AG08395 (cell line): ENCODE data around the gene MMD.
"Not testable (repeated sequence)": the region's sequence is repeated elsewhere in the genome, so short reads cannot be mapped to it uniquely, and the experiment has no call there.

ENCODE experiments used
- DNase-seq: peaks from one replicate; pipeline ENCODE4 v3.0.0; 2012; ENCODE audit warnings: mixed read lengths, low spot score

Gene MMD

GRCh38 chr17:55443904-55444303 lies 22.3 kb upstream of the MMD start:
- no peak for DNase-seq

GRCh38 chr17:55442953-55443683 lies 21.5 kb upstream of the MMD start:
- DNase-seq = no peak

- DNase-seq = no peak
These were observed 20.8 kb upstream of the MMD start for GRCh38 chr17:55442462-55442861.

- no peak for DNase-seq
These were observed 19.9 kb upstream of the MMD start for GRCh38 chr17:55441544-55441943.

- no peak for DNase-seq
These were observed 18.8 kb upstream of the MMD start for GRCh38 chr17:55440391-55440790.

- no peak for DNase-seq
These were observed 15.5 kb upstream of the MMD start for GRCh38 chr17:55437159-55437605.

- no peak for DNase-seq
These were observed 14.9 kb upstream of the MMD start for GRCh38 chr17:55436224-55437158.

GRCh38 chr17:55435408-55435807 lies 13.8 kb upstream of the MMD start:
- no peak for DNase-seq

- DNase-seq = no peak
These were observed 13.1 kb upstream of the MMD start for GRCh38 chr17:55434721-55435120.

GRCh38 chr17:55433629-55434422 lies 12.2 kb upstream of the MMD start:
- DNase-seq = peak; percentile 89

GRCh38 chr17:55433029-55433628 lies 11.5 kb upstream of the MMD start:
- DNase-seq = no peak

- DNase-seq = no peak
These were observed 10.9 kb upstream of the MMD start for GRCh38 chr17:55432358-55433028.

GRCh38 chr17:55431914-55432313 lies 10.3 kb upstream of the MMD start:
- DNase-seq = not testable (repeated sequence)

- DNase-seq = no peak
These were observed 9.1 kb upstream of the MMD start for GRCh38 chr17:55430541-55431288.

GRCh38 chr17:55427587-55427882 lies 5.9 kb upstream of the MMD start:
- DNase-seq = no peak

- peak; percentile 33 for DNase-seq
These were observed 5.4 kb upstream of the MMD start for GRCh38 chr17:55426851-55427586.

- no peak for DNase-seq
These were observed 3.4 kb upstream of the MMD start for GRCh38 chr17:55424893-55425540.

GRCh38 chr17:55423535-55423934 lies 1.9 kb upstream of the MMD start:
- DNase-seq = no peak

- DNase-seq = not testable (repeated sequence)
These were observed 1.2 kb upstream of the MMD start for GRCh38 chr17:55422828-55423164.

GRCh38 chr17:55420776-55421178 lies 858 bp downstream of the MMD start:
- peak; percentile 22 for DNase-seq
